Mucosa of descending colon (tissue), 3 donors: ENCODE data around the gene SP5. TPM values are rescaled to one million over a fixed set of nuclear protein-coding genes. Genes with fewer than 3 reads are reported as not detected.

Source experiments
- ATAC-seq: fragments of 200-7000 bp; cut with Tn5 transposase; one replicate; pipeline ENCODE4 v1.9.1; 2020; ENCODE audit warnings: mild to moderate bottlenecking, moderate library complexity
- DNase-seq, 3 donors: peaks; one replicate each; pipeline ENCODE4 v3.0.0-alpha.2; 2020
- H3K36me3 ChIP-seq: fragments of 200-600 bp; one replicate; pipeline ENCODE4 v1.8.0; 2021; ENCODE audit warnings: low read depth, mild to moderate bottlenecking
- H3K4me1 ChIP-seq: fragments of 200-600 bp; one replicate; pipeline ENCODE4 v1.8.0; 2021; ENCODE audit warnings: low read depth, mild to moderate bottlenecking
- H3K4me3 ChIP-seq: fragments of 200-600 bp; one replicate; pipeline ENCODE4 v1.8.0; 2021; ENCODE audit warnings: mild to moderate bottlenecking
- H3K9me3 ChIP-seq: fragments of 200-600 bp; one replicate; pipeline ENCODE4 v1.8.0; 2021; ENCODE audit warnings: mild to moderate bottlenecking
- intact Hi-C, 2 donors: fragments of 100-400 bp; cut with DNase I in 1 of 2; cut with micrococcal nuclease in 1 of 2; formaldehyde crosslinking; loops; one replicate each; pipeline versions ENCODE4 v1.11.0 to v1.11.1; 2022; cut with DNase I, micrococcal nuclease
- total RNA-seq, 3 donors: library from RNA; stranded (reverse); fragmentation: NEBNext Ultra II Directional in 2 of 3; extraction: Animal tissue kit (Norgen Biotek cat#: 25700) in 2 of 3; gene quantifications; one replicate each; pipeline versions ENCODE4 v1.2.1 to v1.2.4, GENCODE V29; 2021 to 2023
- TF ChIP-seq, protein P1 (sequence below): fragments of 200-600 bp; IDR thresholded peaks from one replicate; pipeline ENCODE4 v1.8.0; 2022; ENCODE audit warnings: antibody characterized with exemption, mild to moderate bottlenecking
- donor health status: DM: no; HTN: no; CAD: no; lungs with moderate emphysema.
- donor health status: DM: no; HTN: no; CAD: no.
- donor health status: DM: no; HTN: yes; CAD: no.

Gene SP5
- total RNA-seq, 3 donors from 2014 or later: 2.1 to 4.8 (median 2.3) TPM

- TF ChIP-seq, protein P1, sequence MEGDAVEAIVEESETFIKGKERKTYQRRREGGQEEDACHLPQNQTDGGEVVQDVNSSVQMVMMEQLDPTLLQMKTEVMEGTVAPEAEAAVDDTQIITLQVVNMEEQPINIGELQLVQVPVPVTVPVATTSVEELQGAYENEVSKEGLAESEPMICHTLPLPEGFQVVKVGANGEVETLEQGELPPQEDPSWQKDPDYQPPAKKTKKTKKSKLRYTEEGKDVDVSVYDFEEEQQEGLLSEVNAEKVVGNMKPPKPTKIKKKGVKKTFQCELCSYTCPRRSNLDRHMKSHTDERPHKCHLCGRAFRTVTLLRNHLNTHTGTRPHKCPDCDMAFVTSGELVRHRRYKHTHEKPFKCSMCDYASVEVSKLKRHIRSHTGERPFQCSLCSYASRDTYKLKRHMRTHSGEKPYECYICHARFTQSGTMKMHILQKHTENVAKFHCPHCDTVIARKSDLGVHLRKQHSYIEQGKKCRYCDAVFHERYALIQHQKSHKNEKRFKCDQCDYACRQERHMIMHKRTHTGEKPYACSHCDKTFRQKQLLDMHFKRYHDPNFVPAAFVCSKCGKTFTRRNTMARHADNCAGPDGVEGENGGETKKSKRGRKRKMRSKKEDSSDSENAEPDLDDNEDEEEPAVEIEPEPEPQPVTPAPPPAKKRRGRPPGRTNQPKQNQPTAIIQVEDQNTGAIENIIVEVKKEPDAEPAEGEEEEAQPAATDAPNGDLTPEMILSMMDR: no peak
- DNase-seq (no peak), ATAC-seq (no peak)
- no peaks in the 10 kb centered on the region for H3K4me1 ChIP-seq
- intact Hi-C loops: no loop called here
- no peaks in the 10 kb centered on the region for H3K36me3 ChIP-seq
- H3K4me3 ChIP-seq: no peak overlapping the region
- H3K9me3 ChIP-seq: no peaks in the 10 kb centered on the region
These were observed 22.3 kb downstream of the SP5 start for GRCh38 chr2:170737406-170737805.

- no peaks in the 10 kb centered on the region for H3K4me1 ChIP-seq
- no peak overlapping the region for H3K4me3 ChIP-seq
- intact Hi-C loops: no loop called here
- TF ChIP-seq, protein P1: no peak
- DNase-seq (no peak), ATAC-seq (no peak)
- no peaks in the 10 kb centered on the region for H3K9me3 ChIP-seq
- H3K36me3 ChIP-seq: no peaks in the 10 kb centered on the region
These were observed 22.7 kb downstream of the SP5 start for GRCh38 chr2:170737821-170738220.

GRCh38 chr2:170739048-170739447 is 23.9 kb downstream of the SP5 start:
- Histone ChIP-seq H3K4me3 (no peak overlapping the region), H3K9me3 (no peaks in the 10 kb centered on the region), H3K4me1 (no peaks in the 10 kb centered on the region), H3K36me3 (no peaks in the 10 kb centered on the region)
- TF ChIP-seq, protein P1: no peak
- intact Hi-C loops: no loop called here
- ATAC-seq (no peak), DNase-seq (no peak)

- ATAC-seq (no peak), DNase-seq (no peak)
- Histone ChIP-seq H3K4me1 (no peaks in the 10 kb centered on the region), H3K9me3 (no peaks in the 10 kb centered on the region), H3K4me3 (no peak overlapping the region), H3K36me3 (no peaks in the 10 kb centered on the region)
- intact Hi-C loops: no loop called here
- TF ChIP-seq, protein P1: no peak
These were observed 24.4 kb downstream of the SP5 start for GRCh38 chr2:170739507-170740046.

DNA sequence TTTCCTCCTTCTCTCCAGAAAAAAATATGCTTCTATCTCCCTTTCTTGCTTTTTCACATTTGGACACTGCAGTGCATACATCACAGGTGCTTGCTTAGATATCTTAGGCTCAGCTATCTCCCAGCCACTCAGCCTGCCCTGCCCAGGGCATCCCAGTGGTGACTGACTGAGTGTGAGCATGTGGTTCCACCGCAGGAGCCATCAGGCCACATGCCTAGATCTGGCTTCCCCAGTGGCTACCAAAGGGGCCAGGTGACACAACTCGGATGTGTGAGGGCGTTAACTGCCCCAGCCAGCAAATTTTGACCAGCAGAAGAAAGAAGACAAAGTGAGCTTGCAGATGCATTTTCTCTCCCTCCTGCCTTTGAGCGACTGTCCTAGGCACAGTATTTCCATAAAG is 25.5 kb downstream of the SP5 start:
- H3K9me3 ChIP-seq: no peaks in the 10 kb centered on the region
- H3K4me1 ChIP-seq: no peaks in the 10 kb centered on the region
- intact Hi-C loops: no loop called here
- H3K36me3 ChIP-seq: no peaks in the 10 kb centered on the region
- H3K4me3 ChIP-seq: no peak overlapping the region
- DNase-seq: no peak
- TF ChIP-seq, protein P1: no peak
- no peak for ATAC-seq

GRCh38 chr2:170742000-170742399 is 26.9 kb downstream of the SP5 start:
- Histone ChIP-seq H3K36me3 (no peaks in the 10 kb centered on the region), H3K4me1 (no peaks in the 10 kb centered on the region), H3K9me3 (no peaks in the 10 kb centered on the region), H3K4me3 (no peak overlapping the region)
- intact Hi-C loops: no loop called here
- TF ChIP-seq, protein P1: no peak
- DNase-seq: no peak
- no peak for ATAC-seq
